Right lobe of liver (tissue), 4 donors: ENCODE measurements around the gene KCNG4.

ENCODE experiments used
- CTCF ChIP-seq, 4 donors: fragments of 200-600 bp in 3 of 4; fragments of 450-650 bp in 1 of 4; IDR thresholded peaks; one replicate each; pipeline versions ENCODE4 v1.5.1 to v1.8.0; 2016 to 2022; ENCODE audit warnings: antibody characterized with exemption in 4 of 4, mild to moderate bottlenecking in 2 of 4
- POLR2A ChIP-seq: fragments of 450-650 bp; IDR thresholded peaks from one replicate; pipeline ENCODE4 v1.6.1; 2017; ENCODE audit warnings: antibody characterized with exemption, mild to moderate bottlenecking
- donor health status: DM: no; HTN: no; CAD: no.
- donor health status: DM: no; HTN: no; CAD: no.
- donor health status: DM: no; HTN: yes; CAD: no.

- peak in 2 of 4 donors; percentile 7 for TF ChIP-seq CTCF (IDR thresholded peaks at IDR 0.05)
- no peak for TF ChIP-seq POLR2A
Measured at GRCh38 chr16:84183911-84184591, 55.8 kb downstream of the KCNG4 start.
